IMR-90 (cell line): ENCODE data around the gene SLC35G1. TPM values are rescaled to one million over a fixed set of nuclear protein-coding genes. Genes with fewer than 3 reads are reported as not detected.
A peak's percentile ranks its signal among the peaks of the same experiment; 100 is the strongest.

Experiments
- ATAC-seq: fragments of 200-7000 bp; cut with Tn5 transposase; 2 replicates; pipeline ENCODE4 v1.9.1; 2020; ENCODE audit warnings: low read depth, mild to moderate bottlenecking, moderate library complexity
- BruUV-seq: library from RNA; stranded (reverse); fragments of 400-500 nt; replicated peaks from 2 replicates; lab custom pipeline; 2021; lab: Mats Ljungman, UMichigan
- CTCF ChIA-PET: fragments of 300-600 bp; formaldehyde crosslinking; extraction: SDS; loops from one replicate; lab custom pipeline; 2021; ENCODE audit warnings: antibody characterized with exemption; lab: Yijun Ruan, JAX
- POLR2A ChIA-PET: fragments of 300-600 bp; sonication (Branson Sonifier 250); formaldehyde crosslinking; loops from one replicate; lab custom pipeline; 2022; ENCODE audit warnings: antibody characterized with exemption; ENCODE audit not compliant: unreplicated experiment; lab: Charles Lee
- DNase-seq: peaks from one replicate; pipeline ENCODE4 v3.0.0; 2013
- H2AFZ ChIP-seq: replicated peaks from 2 replicates; pipeline ENCODE3; 2013; ENCODE audit warnings: low read length, mild to moderate bottlenecking; ENCODE audit not compliant: poor library complexity
- H2AK5ac ChIP-seq: 2 replicates; pipeline ENCODE4 v1.6.1; 2013; ENCODE audit warnings: low read depth, low read length, inconsistent platforms
- H2AK9ac ChIP-seq: replicated peaks from 2 replicates; pipeline ENCODE3; 2013; ENCODE audit warnings: mild to moderate bottlenecking, low read depth, low read length, moderate library complexity; ENCODE audit not compliant: poor library complexity
- H2BK120ac ChIP-seq: 2 replicates; pipeline ENCODE4 v1.6.1; 2013; ENCODE audit warnings: low read depth, low read length, inconsistent platforms
- H2BK15ac ChIP-seq: 3 replicates; pipeline ENCODE4 v1.6.1; 2013; ENCODE audit warnings: low read depth, low read length, inconsistent platforms
- H2BK20ac ChIP-seq: 2 replicates; pipeline ENCODE4 v1.6.1; 2013; ENCODE audit warnings: low read depth, mild to moderate bottlenecking, inconsistent platforms, low read length, moderate library complexity
- H2BK5ac ChIP-seq: 2 replicates; pipeline ENCODE4 v1.6.1; 2013; ENCODE audit warnings: mild to moderate bottlenecking, low read depth, low read length, inconsistent platforms; ENCODE audit not compliant: poor library complexity, severe bottlenecking
- H3K14ac ChIP-seq: replicated peaks from 2 replicates; pipeline ENCODE4 v1.6.1; 2013; ENCODE audit warnings: low read depth, low read length, inconsistent platforms
- H3K18ac ChIP-seq: 2 replicates; pipeline ENCODE4 v1.6.1; 2013; ENCODE audit warnings: low read depth, low read length, control low read depth
- H3K23ac ChIP-seq: 2 replicates; pipeline ENCODE4 v1.6.1; 2013; ENCODE audit warnings: low read depth, low read length, inconsistent platforms
- H3K27ac ChIP-seq: 2 replicates; pipeline ENCODE4 v1.5.1; 2013; ENCODE audit warnings: mild to moderate bottlenecking, control low read depth, low read length; ENCODE audit not compliant: insufficient read depth
- H3K27me3 ChIP-seq: 2 replicates; pipeline ENCODE4 v1.6.1; 2013; ENCODE audit warnings: low read length; ENCODE audit not compliant: control insufficient read depth, insufficient read depth
- H3K36me3 ChIP-seq: 2 replicates; pipeline ENCODE4 v1.6.1; 2013; ENCODE audit warnings: low read length, mixed read lengths; ENCODE audit not compliant: control insufficient read depth, insufficient read depth
- H3K4ac ChIP-seq: 2 replicates; pipeline ENCODE4 v1.6.1; 2013; ENCODE audit warnings: low read depth, low read length, inconsistent platforms
- H3K4me1 ChIP-seq: 2 replicates; pipeline ENCODE4 v1.6.1; 2013; ENCODE audit warnings: low read length, mixed read lengths; ENCODE audit not compliant: control insufficient read depth, insufficient read depth
- H3K4me2 ChIP-seq: 2 replicates; pipeline ENCODE4 v1.6.1; 2013; ENCODE audit warnings: low read depth, mild to moderate bottlenecking, control low read depth, low read length, moderate library complexity
- H3K4me3 ChIP-seq: 2 replicates; pipeline ENCODE4 v1.5.1; 2013; ENCODE audit warnings: low read depth, mild to moderate bottlenecking, control low read depth, low read length, moderate library complexity; ENCODE audit not compliant: insufficient read depth
- H3K56ac ChIP-seq: 2 replicates; pipeline ENCODE4 v1.6.1; 2013; ENCODE audit warnings: low read length, inconsistent platforms; ENCODE audit not compliant: insufficient read depth; ENCODE audit errors: extremely low read depth
- H3K79me1 ChIP-seq, 2 experiments: 2 replicates each; pipeline ENCODE4 v1.6.1; 2013; ENCODE audit warnings: low read length in 2 of 2, inconsistent platforms in 1 of 2, low read depth in 1 of 2
- H3K9ac ChIP-seq: 2 replicates; pipeline ENCODE4 v1.6.1; 2013; ENCODE audit warnings: low read depth, low read length, control low read depth
- H3K9me1 ChIP-seq: 2 replicates; pipeline ENCODE4 v1.6.1; 2013; ENCODE audit warnings: low read length, inconsistent platforms; ENCODE audit not compliant: insufficient read depth
- H3K9me3 ChIP-seq: 2 replicates; pipeline ENCODE4 v1.6.1; 2013; ENCODE audit warnings: low read length; ENCODE audit not compliant: control insufficient read depth, insufficient read depth
- H4K20me1 ChIP-seq: 2 replicates; pipeline ENCODE4 v1.6.1; 2013; ENCODE audit warnings: low read length, inconsistent platforms; ENCODE audit not compliant: insufficient read depth
- H4K5ac ChIP-seq: 2 replicates; pipeline ENCODE4 v1.6.1; 2013; ENCODE audit warnings: mild to moderate bottlenecking, low read depth, low read length, control low read depth
- H4K8ac ChIP-seq, 2 experiments: 2 replicates each; pipeline ENCODE4 v1.6.1; 2013; ENCODE audit warnings: low read depth in 2 of 2, low read length in 2 of 2, control low read depth in 1 of 2, inconsistent platforms in 1 of 2
- H4K91ac ChIP-seq: 2 replicates; pipeline ENCODE4 v1.6.1; 2013; ENCODE audit warnings: low read depth, low read length, inconsistent platforms; ENCODE audit not compliant: insufficient read depth
- BHLHE40 ChIP-seq: fragments of 150-350 bp; IDR thresholded peaks from 2 replicates; pipeline ENCODE4 v1.6.1; 2016; ENCODE audit warnings: mild to moderate bottlenecking, low read depth, low read length
- MAFK ChIP-seq: IDR thresholded peaks from 2 replicates; pipeline ENCODE4 v1.6.1; 2012; ENCODE audit warnings: low read depth, low read length, improper control_type of control experiment
- whole genome bisulfite sequencing, 2 experiments: methylation state at CpG; one replicate each; pipeline versions ENCODE4 v1.1.5 to v1.1.7; 2013; ENCODE audit warnings: missing lambda C conversion rate in 2 of 2; ENCODE audit not compliant: insufficient read length in 1 of 2; ENCODE audit errors: extremely low coverage in 2 of 2; 5-methylcytosine and 5-hydroxymethylcytosine counted together
- dilution Hi-C: fragments of 300-500 bp; cut with HindIII; formaldehyde crosslinking; loops from one replicate; pipeline ENCODE4 v1.14.3; 2018; ENCODE audit warnings: low sequenced_read_pairs; ENCODE audit not compliant: unreplicated experiment
- in situ Hi-C: fragments of 300-500 bp; cut with MboI; formaldehyde crosslinking; loops from 3 replicates; pipeline ENCODE4 v1.14.3; 2019; ENCODE audit warnings: low sequenced_read_pairs, inconsistent platforms, mixed read lengths
- intact Hi-C: fragments of 100-400 bp; cut with micrococcal nuclease; formaldehyde crosslinking; loops from 2 replicates; pipeline ENCODE4 v1.10.0; 2022
- polyA plus RNA-seq, 3 experiments: library from polyadenylated mRNA; depleted of rRNA; stranded (reverse); fragments of >200 nt; gene quantifications; 2 replicates each; pipeline ENCODE4 v1.2.3, GENCODE V29; 2012; ENCODE audit warnings: low replicate concordance in 1 of 3
- total RNA-seq: library from RNA; depleted of rRNA; stranded (reverse); fragments of >200 nt; gene quantifications from 2 replicates; pipeline ENCODE4 v1.2.3, GENCODE V29; 2012

Gene SLC35G1
- total and polyA plus RNA-seq, 2 of the 4 experiments (the other 2 are of a cell fraction), result 2.7 to 3.7 TPM

GRCh38 chr10:93875032-93875358 lies 18.8 kb upstream of the SLC35G1 start:
- Histone ChIP-seq H3K4me1 (peaks cover 3% of the 10 kb centered on the region; the same call in 1 of the 2 replicates), H4K20me1 (no peaks in the 10 kb centered on the region), H3K27me3 (no peaks in the 10 kb centered on the region; the same call in 1 of the 2 replicates), H3K9ac (no peak overlapping the region), H3K4me2 (no peak overlapping the region), H4K5ac (no peak overlapping the region), H3K18ac (no peak overlapping the region), H4K91ac (no peak overlapping the region), H3K23ac (no peak overlapping the region), H2BK120ac (no peak overlapping the region), H3K14ac (no peak overlapping the region), H3K9me3 (no peaks in the 10 kb centered on the region), H3K27ac (no peak overlapping the region), H2AK5ac (no peak overlapping the region), H4K8ac (no peak overlapping the region), H2AFZ (no peak overlapping the region), H3K56ac (no peak overlapping the region), H3K4ac (no peak overlapping the region), H3K9me1 (0 out of 2 replicates have a peak, but pooled peaks cover 3% of the 10 kb centered on the region), H3K4me3 (no peak overlapping the region), H2BK20ac (no peak overlapping the region), H2AK9ac (no peak overlapping the region), H2BK5ac (no peak overlapping the region), H3K36me3 (no peaks in the 10 kb centered on the region), H3K79me1 (no peaks in the 10 kb centered on the region), H2BK15ac (no peak overlapping the region)
- no peak for ATAC-seq
- no TSS peak for BruUV-seq
- in situ Hi-C loops, result no loop called here
- DNase-seq, result peak; percentile 14
- POLR2A ChIA-PET, result no interaction called here
- dilution Hi-C loops, result no loop called here
- no CpG with 5 or more reads among the region's 2 CpGs for WGBS, 2 experiments
- intact Hi-C loops, result no loop called here
- TF ChIP-seq MAFK (no peak), BHLHE40 (0 out of 2 replicates have a peak, but pooled peaks have one; percentile 7)
- CTCF ChIA-PET, result no interaction called here
